ENCODE data around the gene DDC.
"Not testable (repeated sequence)": the region's sequence is repeated elsewhere in the genome, so short reads cannot be mapped to it uniquely, and the experiment has no call there.

Gene DDC

DNA sequence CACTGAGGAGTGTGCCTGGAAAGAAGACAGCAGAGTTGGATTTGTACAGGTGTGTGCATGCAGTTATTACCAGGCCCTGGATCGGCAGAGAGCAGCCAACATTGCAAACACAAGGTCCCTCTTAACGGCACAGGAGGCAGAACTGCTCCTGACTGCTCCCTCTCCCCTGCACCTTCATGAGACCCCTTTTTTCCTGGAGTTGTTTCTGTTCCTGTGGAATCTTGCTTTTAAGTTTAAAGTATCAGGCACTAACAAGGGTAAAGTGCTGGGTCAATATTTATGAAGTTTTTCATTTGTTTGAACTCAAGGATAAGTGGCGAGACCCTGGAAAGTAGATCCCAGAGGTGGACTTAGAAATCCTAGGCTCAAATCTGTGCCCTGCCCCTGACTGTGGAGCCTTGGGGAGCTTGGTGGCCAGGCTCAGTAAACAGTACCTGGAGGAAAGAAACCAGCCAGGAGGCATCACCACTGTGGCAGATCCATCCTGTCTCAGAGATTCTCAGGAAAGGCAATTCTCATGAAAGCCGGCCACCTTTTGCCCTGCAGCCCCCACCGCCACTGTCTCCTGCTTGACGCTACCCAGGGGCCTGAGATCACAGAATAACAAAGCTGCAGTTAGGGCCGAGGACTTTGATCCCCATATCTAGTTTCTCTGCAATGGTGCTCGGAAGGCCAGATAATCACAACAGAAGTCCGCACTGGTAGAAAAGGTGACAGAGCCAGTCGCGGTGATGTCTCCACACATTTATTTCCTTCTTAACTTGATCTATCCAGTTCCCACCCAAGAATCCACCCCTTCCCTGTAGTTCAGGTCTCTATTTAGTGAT is 36.7 kb downstream of the DDC start:
- in situ Hi-C loops (cut with MboI; ENCODE audit: low sequenced_read_pairs), result no loop called here

DNA sequence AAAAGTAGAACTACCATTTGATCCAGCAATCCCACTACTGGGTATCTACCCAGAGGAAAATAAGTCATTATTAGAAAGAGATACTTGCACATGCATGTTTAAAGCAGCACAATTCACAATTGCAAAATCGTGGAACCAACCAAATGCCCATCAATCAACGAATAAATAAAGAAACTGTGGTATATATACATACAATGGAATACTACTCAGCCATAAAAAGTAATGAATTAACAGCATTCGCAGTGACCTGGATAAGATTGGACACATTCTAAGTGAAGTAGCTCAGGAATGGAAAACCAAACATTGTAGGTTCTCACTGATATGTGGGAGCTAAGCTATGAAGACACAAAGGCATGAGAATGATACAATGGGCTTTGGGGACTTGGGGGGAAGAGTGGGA is 45.9 kb downstream of the DDC start:
- in situ Hi-C loops (cut with MboI; ENCODE audit: low sequenced_read_pairs), result not testable (repeated sequence)

DNA sequence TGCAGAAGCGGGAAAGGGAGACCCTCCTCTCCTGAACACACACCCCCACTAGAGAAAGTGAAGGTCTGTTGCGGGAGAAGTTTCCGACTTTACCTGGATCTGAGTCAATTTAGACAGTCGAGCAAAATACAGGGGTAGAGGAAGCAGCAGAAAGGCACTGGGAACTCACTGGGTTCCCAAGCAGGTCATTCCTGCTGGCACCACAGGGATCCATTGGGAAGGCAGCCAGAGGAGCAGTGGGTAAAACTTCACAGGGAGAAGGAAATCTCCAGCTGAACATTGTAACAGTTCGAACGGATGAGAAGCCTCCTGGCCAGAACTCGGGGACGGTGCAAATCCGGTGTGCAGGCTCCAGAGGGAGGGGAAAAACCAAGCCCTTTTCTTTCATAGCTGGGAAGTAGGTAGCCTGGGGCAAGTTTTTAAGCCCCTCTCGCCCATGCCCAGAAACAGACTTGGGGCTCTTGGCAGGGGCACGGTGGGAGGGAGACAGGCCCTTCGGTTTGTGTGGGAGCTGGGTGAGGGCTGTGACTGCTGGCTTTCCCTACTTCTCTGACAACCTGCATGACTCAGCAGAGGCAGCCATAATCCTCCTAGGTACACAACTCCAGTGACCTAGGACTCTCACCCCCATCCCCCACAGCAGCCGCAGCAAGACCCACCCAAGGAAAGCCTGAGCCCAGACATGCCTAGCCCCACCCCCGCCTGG is 51.9 kb downstream of the DDC start:
- in situ Hi-C loops (cut with MboI; ENCODE audit: low sequenced_read_pairs), result no loop called here

DNA sequence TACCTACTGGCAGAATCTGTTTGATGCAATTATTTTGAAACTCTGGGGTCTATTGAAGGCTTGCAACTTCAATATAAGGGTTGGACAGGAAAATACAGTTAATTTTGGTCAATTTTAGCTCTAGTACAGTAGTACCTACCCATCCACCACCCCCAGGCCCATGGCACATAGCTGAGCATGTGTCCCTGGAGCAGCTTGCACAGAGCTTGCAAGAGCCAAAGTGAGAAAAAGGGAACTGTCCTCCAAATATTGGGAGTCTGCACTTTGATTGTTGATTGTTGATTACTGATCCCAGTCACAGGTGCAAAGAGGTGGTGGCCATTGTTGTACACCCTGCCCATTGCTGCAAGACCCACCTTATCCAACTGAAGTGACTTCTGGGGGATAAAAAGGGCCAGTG is 52.8 kb downstream of the DDC start:
- in situ Hi-C loops (cut with MboI; ENCODE audit: low sequenced_read_pairs), result no loop called here

DNA sequence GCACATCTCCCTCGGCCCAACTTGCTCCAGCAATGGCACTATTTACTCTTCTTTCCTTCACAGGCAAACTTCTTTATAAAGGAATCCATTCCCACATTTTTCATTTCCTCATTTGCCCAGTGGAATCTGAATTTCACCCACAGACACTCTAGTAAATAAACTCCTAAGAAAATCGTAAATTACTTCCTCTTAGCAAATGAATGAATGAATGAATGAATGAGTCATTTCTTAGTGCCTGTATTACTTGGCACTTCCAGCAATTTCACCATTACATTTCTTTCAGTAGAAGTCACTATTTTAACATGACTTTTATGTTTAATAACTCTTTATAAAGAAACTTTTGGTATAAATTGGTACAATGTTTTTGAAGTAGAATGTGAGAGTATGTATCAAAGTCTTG is 55.7 kb downstream of the DDC start:
- in situ Hi-C loops (cut with MboI; ENCODE audit: low sequenced_read_pairs), result no loop called here

DNA sequence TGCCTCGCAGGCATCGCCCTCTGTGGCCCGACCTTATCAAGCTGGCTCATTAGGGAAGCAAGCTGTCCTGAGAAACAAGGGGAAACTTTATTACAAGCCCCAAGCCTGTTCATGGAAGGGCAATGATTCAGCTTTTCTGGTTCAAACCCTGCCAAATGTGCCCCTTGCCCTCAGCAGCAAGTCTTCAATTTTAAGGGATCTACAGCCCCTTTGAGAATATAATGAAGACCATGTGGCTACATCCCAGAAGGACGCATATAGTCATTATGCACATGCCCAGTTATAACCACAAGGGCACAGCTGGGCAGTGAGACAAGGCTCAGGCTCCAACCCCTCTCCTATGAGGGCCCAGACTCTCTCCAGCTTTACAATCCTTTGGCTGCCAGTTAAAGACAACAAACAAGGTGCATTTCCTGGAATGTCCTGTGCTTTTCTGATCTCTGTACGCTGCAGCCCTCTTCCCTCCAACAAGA is 56.7 kb downstream of the DDC start:
- in situ Hi-C loops (cut with MboI; ENCODE audit: low sequenced_read_pairs), result no loop called here

DNA sequence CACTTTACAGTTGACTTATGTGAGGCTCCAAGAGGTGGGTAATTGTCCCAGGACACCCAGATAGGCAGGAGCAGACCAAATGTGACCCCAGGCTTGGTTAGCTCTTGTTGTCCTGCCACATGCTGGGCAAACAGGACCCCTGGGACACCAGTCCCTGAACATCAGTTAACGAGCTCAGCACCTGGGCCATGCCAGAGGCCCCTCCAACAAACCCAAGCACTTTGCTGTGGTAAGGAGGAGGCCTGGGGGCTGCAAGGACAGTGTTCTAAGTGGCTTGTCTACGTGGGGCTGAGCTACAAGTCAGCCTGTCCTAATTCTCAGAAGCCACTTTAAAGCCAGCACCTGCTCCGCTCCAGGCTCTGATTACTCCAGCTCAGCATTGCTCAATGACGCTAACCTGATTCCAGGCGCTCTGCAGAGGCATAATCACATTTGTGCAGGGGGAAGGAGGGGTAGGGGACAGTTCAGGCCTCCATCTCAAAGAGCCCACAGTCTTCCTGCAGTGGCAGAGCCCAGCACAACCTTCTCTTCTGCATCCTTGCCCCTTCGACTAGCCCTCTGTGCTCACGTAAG is 57.2 kb downstream of the DDC start:
- in situ Hi-C loops (cut with MboI; ENCODE audit: low sequenced_read_pairs), result no loop called here

DNA sequence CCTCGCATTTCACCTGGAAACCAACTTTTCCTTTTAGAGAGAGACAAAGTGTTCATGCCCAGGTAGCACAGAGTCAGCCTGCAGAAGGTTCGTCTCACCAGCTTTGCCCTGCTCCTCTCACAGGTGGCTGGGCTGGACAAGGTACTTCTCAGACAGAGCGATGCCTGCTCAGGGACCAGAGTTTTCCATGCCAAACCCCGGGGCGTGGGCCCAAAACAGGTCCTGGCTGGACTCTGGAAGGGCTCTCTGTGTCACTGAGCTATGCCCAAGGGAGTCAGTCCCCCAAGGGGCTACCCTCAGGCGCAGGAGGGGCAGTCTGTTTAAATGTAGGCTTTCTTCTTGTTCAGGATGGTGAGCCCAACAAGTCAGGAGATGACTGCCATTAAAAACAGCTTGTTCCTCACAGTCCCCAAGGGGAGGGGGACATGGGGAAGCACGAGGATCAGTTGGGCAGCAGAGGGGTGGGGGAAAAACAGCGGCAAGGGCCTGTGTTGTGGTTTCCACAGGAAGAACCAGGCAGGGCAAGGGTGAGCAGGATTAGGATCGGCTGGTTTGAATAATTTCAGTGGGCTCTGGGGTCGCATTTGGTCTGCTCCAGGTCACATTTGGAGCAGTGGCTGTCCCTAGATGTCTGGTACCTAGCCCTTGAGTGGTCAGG is 59.5 kb downstream of the DDC start:
- in situ Hi-C loops (cut with MboI; ENCODE audit: low sequenced_read_pairs), result no loop called here

DNA sequence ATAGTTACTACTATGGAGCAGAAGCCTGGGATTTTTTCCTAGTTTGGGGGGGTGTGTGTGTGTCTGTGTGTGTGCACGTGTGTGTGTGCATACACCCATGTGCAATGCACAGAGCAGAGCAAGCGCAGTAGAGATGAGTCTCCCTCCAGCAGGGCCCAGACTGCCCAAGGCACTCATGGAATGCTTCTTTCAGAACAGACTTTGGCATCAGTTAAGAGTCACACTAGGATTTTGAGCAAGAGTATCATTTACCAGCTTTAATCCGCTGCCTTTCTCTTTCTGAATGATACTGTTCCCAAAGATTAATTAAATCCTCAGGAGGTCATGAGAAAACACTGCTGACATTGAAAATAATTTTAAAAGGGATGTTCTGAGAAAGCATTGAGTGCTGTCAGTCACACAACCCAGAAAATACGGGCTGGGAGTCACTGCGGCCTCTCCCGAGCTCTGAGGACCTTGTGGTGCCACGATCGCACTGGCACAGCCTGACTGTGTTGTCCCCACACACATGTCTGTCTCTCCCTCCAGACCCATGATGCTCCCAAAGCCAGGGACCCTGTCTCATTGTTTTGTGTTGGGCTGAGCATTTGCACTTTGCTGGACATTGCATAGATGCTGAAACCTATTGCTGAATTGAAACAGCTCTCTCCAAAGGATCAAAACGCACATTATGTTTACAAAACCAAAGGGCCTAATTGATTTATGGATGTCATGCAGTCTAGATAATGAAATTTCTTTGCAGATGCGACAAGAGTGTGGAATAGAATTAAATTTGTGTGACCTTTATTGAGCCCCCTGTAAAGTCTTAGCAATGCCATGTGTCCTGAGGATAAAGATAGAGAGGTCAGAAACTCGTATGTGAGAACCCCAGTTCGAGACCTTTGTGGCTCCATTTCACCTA is 60.3 kb downstream of the DDC start:
- in situ Hi-C loops (cut with MboI; ENCODE audit: low sequenced_read_pairs), result no loop called here

DNA sequence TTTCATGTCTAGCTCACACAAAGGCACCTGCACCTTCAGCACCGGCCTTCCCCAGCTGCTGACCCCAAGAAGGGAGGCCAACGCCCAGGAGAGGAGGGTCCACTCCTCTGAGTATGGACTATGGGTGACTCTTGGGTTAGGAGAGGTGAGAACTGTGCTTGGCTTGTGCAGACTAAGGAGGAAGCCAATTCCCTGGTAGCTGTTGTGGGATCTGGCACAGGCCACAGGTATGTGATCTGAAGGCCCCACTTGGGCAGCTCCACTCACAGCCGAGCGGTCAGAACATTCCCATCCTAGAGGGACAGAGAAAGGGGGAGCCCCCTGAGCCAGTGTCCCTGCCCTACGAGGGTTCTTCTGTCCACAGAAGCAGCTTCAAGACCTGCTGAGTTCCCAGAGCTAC is 62.3 kb downstream of the DDC start:
- in situ Hi-C loops (cut with MboI; ENCODE audit: low sequenced_read_pairs), result no loop called here

DNA sequence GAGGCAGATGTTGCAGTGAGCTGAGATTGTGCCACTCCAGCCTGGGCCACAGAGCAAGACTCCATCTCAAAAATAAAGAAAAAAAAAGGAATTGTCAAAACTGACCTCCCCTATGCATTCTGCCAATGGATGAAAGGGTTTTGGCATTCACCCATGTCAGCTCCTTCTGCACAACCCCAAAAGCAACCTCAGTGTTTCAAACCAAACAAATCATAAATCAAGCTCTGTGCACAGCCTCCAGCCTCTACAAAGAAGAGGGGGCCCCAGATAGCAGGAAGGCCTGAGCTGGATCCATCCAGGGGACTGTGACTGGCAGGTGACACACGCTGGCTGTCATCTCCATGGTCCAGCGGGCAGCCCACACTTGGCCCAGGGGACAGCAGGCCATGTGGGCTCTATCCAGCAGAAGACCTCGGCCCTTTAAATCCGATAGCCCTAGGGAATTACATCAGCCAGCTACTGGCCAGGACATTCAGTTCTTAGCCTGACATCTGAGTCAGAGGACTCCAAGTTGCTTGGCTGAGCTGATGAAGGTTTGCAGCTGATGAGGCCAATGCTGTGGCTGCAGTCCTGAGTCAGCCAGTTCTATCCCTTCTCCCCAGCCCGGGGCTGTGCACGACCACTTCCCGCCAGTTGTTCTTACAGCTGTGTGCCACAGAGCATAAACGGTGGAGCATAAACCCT is 63.1 kb downstream of the DDC start:
- in situ Hi-C loops (cut with MboI; ENCODE audit: low sequenced_read_pairs), result no loop called here

DNA sequence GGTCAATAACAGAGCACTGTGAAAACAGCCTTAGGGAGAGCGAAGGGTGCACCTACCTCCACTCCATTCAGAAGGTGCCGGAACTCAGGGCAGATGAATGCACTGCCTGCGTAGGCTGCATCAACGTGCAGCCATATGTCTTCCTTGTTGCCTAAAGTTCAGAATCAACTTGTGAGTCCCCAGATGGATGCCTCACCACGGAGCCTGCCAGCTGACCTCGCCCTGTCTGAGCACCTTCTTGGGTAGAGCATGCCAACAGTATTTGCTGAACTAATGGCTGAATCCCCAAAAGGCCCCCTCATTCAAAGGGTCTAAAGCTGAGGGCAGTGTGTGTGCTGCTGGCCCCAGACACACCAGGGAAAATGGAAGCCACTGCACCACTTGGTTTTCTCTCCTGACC is 66.1 kb downstream of the DDC start:
- in situ Hi-C loops (cut with MboI; ENCODE audit: low sequenced_read_pairs), result no loop called here

DNA sequence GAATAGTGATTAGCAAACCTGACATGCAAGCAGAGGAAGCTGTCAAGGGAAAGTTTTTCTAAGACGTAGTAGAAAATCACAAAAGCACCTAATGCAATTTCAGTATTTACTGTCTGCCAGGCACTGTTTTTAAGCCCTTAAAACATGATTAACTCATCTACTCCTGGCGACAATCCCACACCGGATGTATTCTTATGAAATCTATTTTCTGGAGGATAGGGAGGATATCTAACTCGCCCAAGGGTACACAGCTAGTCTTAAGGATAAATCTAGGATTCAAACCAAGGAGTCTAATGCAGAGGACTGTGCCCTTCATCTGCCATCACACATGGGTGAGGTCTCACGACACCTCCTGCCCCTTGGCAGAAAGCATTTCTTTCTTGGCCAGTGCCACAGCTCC is 67.2 kb downstream of the DDC start:
- in situ Hi-C loops (cut with MboI; ENCODE audit: low sequenced_read_pairs), result no loop called here

DNA sequence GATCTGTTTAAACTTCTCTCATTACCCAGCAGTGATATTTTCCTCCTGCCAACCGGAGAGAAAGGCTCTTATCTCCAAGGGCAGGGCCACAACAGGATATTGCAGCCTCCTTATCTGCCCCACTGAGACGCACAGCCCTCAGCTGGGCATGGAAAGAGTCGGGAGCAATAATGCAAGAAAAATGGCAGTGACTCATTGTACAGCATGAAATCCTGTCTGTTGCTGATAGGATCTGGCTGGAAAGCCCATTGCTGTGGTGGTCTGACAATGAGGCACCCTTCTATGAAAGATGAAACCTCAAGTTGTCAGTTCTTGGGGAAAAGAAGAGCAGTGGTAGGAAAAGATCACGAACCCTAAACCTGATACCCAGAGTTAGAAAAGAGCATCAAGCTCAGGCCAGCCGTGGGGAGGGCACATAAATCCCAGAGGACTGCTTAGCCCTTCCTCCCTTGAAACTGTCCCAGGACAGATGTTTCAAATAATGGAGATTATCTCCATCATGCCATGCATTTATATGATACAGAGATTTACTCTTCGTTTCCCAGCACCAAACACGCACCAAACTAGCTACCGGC is 68.0 kb downstream of the DDC start:
- in situ Hi-C loops (cut with MboI; ENCODE audit: low sequenced_read_pairs), result no loop called here

DNA sequence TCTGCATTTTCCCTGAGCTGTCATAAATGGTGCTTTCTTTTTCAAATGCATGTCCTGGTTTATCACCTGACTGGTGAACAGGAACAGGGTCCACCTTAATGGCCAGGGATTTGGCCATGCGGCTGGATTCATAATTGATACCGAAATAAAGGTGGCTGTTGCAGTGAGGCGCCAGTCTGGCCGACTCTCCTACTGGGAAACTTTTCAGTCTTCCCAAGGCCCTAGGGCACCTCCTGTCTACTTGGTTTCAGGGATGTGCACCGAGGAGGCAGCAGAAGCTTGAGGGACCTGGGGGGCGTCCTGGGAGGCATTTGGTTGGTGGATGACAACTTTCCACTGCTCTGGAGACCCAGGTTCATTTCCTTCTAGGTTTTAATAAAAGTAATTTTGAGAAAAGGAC is 68.6 kb downstream of the DDC start:
- in situ Hi-C loops (cut with MboI; ENCODE audit: low sequenced_read_pairs), result no loop called here

DNA sequence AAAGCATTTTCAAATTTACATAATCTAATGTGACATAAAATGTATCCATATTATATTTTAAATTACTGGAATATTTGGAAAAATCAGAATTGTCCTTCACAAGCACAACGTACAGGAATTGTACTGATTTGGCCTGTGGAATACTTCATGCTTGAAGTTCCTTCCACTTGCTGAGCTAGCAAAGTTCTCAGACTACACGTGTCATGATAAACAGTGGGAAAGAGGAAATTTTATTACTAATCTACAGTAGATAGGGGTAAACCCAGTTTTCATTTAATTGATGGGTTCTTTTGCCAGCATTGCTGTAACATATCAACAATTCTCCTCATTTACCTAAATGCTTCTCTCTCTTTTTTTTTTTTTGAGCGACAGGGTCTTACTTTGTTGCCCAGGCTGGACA is 69.5 kb downstream of the DDC start:
- in situ Hi-C loops (cut with MboI; ENCODE audit: low sequenced_read_pairs), result no loop called here

DNA sequence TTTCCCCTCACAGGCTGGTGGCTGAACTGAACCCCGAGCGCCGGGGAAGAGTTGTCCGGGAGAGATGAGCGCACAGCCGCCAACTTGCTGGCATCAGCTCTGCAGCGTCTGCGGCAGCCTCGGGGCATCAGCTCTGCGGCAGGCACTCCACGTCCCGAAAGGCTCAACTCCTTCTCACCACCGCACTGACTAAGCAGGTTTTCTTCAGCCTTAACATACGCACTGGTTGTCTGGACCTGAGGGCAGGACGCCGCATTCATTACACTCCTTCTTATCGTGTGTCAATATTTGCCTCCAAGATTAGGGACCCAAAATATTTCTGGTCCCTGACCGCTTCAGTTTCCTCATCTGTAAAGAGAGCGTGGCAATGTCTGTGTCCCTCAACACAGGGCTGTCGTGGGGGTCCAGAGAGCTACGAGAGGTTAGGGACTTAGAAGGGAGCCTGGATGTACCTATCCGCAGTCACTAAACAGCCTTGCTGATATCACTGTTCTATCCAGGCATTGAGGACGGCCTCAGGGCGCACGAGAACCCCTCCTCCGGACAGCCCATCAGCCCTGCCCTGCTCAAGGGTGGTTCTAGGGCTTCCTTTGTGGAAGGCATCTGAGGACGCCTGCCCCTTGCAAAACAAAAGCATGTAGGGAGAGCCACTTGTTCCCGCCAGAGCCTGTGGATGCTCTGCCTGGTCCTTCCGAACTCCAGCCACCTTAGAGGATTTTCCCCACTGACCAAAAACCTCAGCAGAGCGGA is 72.3 kb downstream of the DDC start:
- in situ Hi-C loops (cut with MboI; ENCODE audit: low sequenced_read_pairs), result no loop called here

DNA sequence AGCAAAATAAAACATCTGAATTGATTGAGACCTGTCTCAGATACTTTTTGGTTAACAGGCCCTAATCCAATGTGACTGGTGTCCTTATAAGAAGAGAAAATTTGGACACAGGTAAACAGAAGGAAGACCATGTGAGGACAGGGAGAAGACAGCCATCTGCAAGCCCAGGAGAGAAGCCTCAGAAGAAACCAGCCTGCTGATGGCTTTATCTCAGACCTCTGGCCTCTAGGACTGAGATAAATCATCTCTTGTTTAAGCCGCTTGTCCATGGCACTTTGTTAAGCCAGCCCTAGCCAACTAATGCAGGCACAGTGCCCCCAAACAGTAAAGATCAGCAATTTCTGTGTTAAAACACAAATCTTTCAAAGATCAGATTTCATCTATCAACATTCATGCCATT is 73.3 kb downstream of the DDC start:
- in situ Hi-C loops (cut with MboI; ENCODE audit: low sequenced_read_pairs), result no loop called here

DNA sequence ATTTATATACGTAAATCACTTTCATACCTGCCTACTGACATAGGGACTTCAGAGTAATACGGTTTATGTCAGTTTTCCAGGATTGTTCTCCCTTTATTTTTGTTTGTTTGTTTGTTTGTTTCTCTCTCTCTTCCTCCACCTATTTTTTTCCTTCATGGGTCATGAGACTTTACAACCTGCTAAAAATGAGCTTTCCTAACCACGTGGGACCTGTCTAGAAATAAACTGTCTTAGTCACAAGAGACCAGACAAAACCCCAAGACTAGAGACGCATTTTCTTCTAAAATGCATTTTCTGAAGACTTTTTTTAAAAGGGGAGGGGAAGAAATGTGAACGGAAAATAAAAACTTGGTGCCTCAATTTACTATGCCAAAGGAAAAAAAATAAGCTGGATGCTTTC is 74.0 kb downstream of the DDC start:
- in situ Hi-C loops (cut with MboI; ENCODE audit: low sequenced_read_pairs), result no loop called here
